Measurements from ENCODE around the gene CCNA2.

CCNA2 gene

GRCh38 chr4:121771869-121772268, 51.8 kb downstream of the CCNA2 start:
- DNase-seq = no peak

- no peak for DNase-seq
These were observed 54.3 kb downstream of the CCNA2 start for GRCh38 chr4:121769341-121769740.

GRCh38 chr4:121767166-121767565, 56.5 kb downstream of the CCNA2 start:
- no peak for DNase-seq

Measured in AML-193 (cell line).